GOT3 (cell line): ENCODE data around the gene FEM1C.
"Not testable (repeated sequence)": the region's sequence is repeated elsewhere in the genome, so short reads cannot be mapped to it uniquely, and the experiment has no call there.

Source experiments
- DNase-seq: peaks from one replicate; lab custom pipeline; 2025; ENCODE audit warnings: mixed read lengths; lab: John Stamatoyannopoulos, UW

The FEM1C gene

DNA sequence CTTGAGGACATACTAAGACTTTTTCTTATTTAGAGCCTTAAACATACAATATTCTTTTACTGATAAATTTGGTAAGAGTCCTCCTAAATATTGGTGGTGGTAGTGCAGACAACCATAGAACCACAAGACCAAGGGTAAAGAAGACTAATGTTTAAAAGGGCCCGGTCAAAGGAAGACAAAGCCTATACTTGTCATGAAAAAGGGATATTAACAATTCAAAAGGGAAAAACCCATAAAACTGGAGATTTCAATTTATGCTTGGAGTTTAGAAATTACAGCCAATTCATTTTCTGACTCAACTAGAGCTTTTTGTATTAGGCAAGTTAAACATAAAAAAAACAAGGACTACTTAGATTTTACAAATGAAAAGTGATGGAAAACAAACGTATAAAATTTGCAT, 24.4 kb downstream of the FEM1C start:
- DNase-seq: no peak

GRCh38 chr5:115516372-115516771, 28.2 kb downstream of the FEM1C start:
- no peak for DNase-seq

- DNase-seq: no peak
These were observed 30.4 kb downstream of the FEM1C start for GRCh38 chr5:115514220-115514619.

DNA sequence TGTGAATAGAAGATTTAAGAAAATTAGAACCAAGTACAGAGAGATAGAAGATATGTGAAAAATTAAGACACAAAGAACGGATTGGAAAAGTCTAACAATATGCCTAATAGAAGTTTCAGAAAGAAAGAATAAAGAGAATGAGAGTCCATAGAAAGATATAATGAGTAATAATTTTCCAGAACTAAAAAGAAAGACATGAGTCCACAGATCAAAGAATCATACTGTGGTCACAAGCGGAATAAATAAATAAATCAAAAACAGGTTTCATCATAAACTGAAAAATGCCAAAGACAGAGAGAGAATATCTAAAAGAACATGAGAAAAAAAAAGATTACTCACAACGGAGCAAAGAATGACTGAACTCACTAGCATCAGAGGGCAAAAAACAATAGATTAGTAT, 32.9 kb downstream of the FEM1C start:
- no peak for DNase-seq

DNA sequence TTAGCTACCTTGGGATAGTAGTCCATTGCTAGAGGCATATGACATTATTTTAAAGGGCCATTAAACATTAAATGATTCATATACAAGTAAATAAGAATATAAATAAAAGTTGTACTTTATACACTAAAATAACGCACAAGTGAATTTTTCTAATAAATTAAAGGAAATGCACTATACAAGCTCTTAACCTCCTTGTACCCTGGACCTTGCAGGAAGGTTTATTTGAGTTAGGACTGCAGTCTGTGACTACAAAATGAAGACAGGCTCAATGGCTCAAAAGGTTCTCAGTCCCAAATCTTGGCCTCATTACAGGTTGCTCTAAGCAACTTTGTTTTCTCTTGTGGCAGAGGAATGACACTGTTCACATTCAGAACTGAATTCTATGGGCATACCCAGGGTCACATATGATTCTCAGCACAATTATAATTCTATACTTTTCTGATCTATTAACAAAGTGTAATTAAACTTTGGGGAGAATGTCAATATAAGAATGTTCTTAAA, 34.4 kb downstream of the FEM1C start:
- no peak for DNase-seq

GRCh38 chr5:115509547-115509946, 35.0 kb downstream of the FEM1C start:
- no peak for DNase-seq

DNA sequence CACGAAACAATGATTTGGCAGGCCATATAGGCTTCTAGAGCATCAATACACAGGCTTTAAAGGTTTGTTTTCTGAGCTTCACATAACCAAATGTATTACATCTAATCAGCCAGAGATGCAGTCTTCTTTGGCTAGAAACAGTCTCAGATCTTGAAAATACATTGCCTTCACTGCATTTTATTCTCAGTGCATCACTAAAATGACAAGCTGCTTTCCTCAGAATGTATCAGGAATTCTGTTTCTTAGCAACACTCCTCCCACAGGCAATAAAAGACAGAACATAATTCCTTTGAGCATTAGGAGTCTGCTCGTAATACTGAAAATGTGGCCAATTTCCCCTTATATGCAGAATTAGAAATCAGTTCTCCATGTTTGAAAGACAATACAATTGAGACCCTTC, 36.9 kb downstream of the FEM1C start:
- no peak for DNase-seq

DNA sequence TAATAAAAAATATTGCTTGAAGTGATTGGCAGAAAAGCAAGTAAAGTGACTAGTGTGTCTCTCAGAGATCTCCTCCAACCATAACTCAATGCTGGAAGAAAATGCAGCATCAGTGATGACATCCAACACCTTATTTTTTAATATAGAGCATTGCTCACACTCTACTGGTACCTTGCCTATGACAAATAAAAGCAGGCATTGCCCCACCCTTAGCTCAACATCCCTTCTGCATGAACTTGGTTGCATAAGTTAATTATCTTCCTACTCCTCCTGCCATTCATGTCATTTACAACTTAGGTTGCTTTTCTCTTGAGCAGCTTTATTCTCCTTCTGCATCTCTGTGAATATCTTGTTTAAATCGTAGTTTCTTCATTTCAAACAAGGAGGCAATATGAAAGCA, 41.2 kb downstream of the FEM1C start:
- no peak for DNase-seq

DNA sequence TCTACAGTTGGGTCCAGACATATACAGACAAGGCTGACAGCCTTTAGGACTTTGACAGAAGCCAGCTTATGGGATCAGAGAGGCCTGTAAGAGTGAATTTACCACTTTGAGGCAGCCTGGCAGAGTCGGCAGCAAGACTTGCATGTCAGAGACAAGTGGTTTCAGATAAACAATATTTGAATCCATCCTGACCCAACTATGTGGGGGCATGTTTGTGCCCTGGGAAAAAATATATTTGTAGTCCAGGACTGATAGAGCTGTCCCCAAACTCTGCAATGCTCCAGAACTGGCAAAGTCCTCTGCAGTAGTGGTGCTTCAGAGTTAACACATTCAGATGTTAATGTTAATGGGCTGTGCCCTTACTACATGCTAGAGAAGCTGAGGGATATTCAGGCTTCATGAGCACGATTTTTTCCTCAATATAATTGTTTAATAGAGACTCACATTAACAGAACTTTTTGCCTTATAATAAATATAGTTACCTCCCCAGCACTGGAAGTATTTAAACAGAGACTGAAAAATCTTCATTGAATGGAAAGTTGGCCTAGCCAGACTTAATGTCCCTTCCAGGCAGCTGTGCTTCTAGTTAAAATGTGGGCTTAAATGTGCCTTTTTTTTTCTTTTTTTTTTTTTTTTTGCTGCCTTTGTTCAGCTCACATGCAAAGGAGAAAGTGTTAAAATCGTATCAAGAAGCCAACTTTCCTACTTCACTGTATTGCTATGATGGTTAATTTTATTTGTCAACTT, 42.9 kb downstream of the FEM1C start:
- DNase-seq: no peak

DNA sequence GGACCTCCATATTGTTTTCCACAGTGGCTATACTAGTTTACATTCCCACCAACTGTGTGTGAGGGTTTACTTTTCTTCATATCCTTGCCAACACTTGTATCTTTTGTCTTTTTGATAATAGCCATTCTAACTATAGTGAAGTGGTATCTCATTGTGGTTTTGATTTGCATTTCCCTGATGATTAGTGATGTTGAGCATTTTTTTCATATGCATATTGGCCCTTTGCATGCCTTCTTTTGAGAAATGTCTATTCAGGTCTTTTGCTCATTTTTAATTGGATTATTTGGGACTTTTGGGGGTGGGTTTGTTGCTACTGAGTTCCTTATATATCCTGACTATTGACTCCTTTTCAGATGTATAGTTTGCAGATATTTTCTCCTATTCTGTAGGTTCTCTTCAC, 44.4 kb downstream of the FEM1C start:
- DNase-seq: no peak

DNA sequence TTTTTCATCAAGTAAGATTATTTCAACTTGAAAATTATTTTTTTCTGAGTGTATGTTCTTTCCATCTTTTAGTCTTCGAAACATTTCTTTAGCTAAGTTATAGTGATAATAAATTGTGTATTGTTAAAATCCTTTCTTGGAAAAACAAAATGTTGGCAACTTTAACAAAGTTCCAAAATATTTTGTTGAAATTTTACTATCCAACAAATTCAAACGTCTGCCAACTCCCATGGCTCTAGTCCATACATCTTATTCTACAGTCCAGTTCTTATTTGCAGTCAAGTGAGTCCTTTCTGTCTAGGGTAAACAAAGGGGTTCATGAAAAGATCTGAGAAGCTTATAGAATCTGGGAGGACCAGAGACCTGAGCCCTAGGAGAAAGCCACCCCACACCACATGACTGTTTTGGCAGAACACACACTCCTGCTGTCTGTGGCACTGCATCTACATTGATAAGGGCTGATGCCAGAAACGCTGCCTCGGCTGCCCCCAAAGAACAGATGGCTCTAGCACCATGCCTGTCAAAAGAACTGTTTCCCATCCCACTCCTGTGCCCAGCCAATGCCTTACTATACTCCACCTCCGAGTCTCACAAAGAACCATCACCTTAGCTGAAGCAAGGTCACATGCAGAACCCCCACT, 47.5 kb downstream of the FEM1C start:
- no peak for DNase-seq

GRCh38 chr5:115494570-115495289, 49.8 kb downstream of the FEM1C start:
- DNase-seq: no peak

- DNase-seq: no peak
These were observed 54.0 kb downstream of the FEM1C start for GRCh38 chr5:115490596-115490995.

- DNase-seq: no peak
These were observed 54.8 kb downstream of the FEM1C start for GRCh38 chr5:115489733-115490132.

DNA sequence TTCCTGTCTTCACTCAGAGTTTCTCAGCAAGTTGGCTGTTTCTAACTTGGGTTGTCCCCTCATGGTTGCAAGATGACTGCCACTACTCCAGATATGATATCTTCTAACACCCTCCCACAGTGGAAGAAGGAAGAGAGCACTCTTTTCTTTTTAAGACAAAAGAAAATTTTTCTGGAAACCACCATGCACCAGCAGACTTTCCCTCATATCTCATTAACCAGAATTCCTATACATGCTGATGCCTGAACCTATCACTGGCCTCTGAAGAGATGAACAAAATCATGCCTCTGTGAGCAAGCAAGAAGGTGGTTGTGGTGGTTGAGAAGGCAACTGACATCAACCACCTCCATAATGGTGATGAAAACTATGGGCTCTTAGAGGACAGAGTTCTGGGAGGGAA, 56.8 kb downstream of the FEM1C start:
- no peak for DNase-seq

DNA sequence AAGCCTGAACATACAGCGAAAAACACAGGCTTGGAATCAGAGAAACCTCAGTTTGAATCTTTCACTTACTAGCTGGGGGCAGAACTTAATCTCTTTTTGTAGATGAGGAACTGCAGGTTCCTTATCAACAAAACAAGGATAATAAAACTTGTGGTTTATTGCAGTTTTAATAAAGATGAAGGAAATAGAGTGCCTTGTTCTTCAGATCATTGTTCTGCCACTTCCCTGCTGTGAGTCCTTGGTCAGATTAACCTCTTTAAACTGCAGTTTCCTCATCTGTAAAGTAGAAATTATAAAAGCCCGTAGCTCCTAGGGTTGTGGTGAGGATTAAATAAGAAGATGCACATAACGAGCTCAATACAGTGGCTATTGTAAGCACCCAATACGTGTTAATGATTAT, 57.4 kb downstream of the FEM1C start:
- no peak for DNase-seq

GRCh38 chr5:115486728-115487127, 57.8 kb downstream of the FEM1C start:
- no peak for DNase-seq

DNA sequence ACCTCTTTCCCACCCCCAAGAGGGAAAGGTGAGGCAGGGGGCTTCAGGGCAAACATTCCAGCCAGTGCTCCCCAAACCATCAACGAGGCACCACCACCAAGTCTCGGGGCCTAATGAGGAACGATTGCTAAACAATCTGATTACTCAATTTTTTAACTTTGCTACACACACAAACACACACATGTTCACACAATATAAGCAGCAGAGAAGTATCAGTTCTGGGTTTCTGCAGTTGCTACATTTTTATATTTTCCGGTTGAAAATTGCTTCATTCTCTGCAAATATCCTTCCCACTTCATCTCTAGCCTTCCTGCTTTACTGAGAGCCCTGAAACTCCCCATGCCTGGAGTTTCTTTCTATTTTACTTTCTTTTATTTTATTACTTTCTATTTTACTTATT, 60.2 kb downstream of the FEM1C start:
- DNase-seq: no peak

GRCh38 chr5:115480900-115481299, 63.7 kb downstream of the FEM1C start:
- DNase-seq: no peak

GRCh38 chr5:115480271-115480670, 64.3 kb downstream of the FEM1C start:
- no peak for DNase-seq

- not testable (repeated sequence) for DNase-seq
These were observed 65.3 kb downstream of the FEM1C start for GRCh38 chr5:115479166-115479873.

GRCh38 chr5:115478281-115478680, 66.3 kb downstream of the FEM1C start:
- no peak for DNase-seq
